Stomach smooth muscle (tissue), 2 donors: ENCODE data around the gene CUL2.
"Not testable (repeated sequence)": the region's sequence is repeated elsewhere in the genome, so short reads cannot be mapped to it uniquely, and the experiment has no call there.

ENCODE experiments used
- H3K27ac ChIP-seq: one replicate; pipeline ENCODE4 v1.7.0; 2013; ENCODE audit warnings: mild to moderate bottlenecking, low read length, inconsistent platforms
- H3K27me3 ChIP-seq, 2 donors: one replicate each; pipeline ENCODE4 v1.7.0; 2013; ENCODE audit warnings: low read length in 2 of 2; ENCODE audit not compliant: insufficient read depth in 2 of 2, control insufficient read depth in 1 of 2
- H3K36me3 ChIP-seq, 2 donors: one replicate each; pipeline ENCODE4 v1.7.0; 2013; ENCODE audit warnings: low read length in 2 of 2; ENCODE audit not compliant: control insufficient read depth in 2 of 2, insufficient read depth in 2 of 2
- H3K4me1 ChIP-seq: one replicate; pipeline ENCODE4 v1.7.0; 2013; ENCODE audit warnings: low read length; ENCODE audit not compliant: control insufficient read depth, insufficient read depth
- H3K4me3 ChIP-seq, 2 donors: one replicate each; pipeline ENCODE4 v1.7.0; 2013; ENCODE audit warnings: low read length in 2 of 2
- H3K9ac ChIP-seq, 2 donors: one replicate each; pipeline ENCODE4 v1.7.0; 2013; ENCODE audit warnings: low read length in 2 of 2, mild to moderate bottlenecking in 1 of 2
- H3K9me3 ChIP-seq, 2 donors: one replicate each; pipeline ENCODE4 v1.7.0; 2013; ENCODE audit warnings: low read length in 2 of 2; ENCODE audit not compliant: control insufficient read depth in 2 of 2
- donor health status: healthy.
- donor health status: Pancreatic carcinoma.

CUL2 gene

GRCh38 chr10:35050568-35050967 lies 39.6 kb downstream of the CUL2 start:
- H3K36me3 ChIP-seq, result peaks cover 3 to 19% of the 10 kb centered on the region in 2 donors
- no peak overlapping the region for H3K27ac ChIP-seq
- no peak overlapping the region for H3K9ac ChIP-seq
- H3K4me1 ChIP-seq, result no peaks in the 10 kb centered on the region
- no peak overlapping the region for H3K4me3 ChIP-seq
- no peaks in the 10 kb centered on the region for H3K27me3 ChIP-seq
- H3K9me3 ChIP-seq, result no peaks in the 10 kb centered on the region

GRCh38 chr10:35046074-35046473 lies 44.1 kb downstream of the CUL2 start:
- no peaks in the 10 kb centered on the region for H3K9me3 ChIP-seq
- no peak overlapping the region for H3K9ac ChIP-seq
- H3K27me3 ChIP-seq, result no peaks in the 10 kb centered on the region
- no peak overlapping the region for H3K27ac ChIP-seq
- H3K4me1 ChIP-seq, result no peaks in the 10 kb centered on the region
- no peak overlapping the region for H3K4me3 ChIP-seq
- H3K36me3 ChIP-seq, result peaks cover 14 to 26% of the 10 kb centered on the region in 2 donors

- H3K4me1 ChIP-seq, H3K9ac ChIP-seq, H3K27me3 ChIP-seq, H3K27ac ChIP-seq, H3K4me3 ChIP-seq, H3K9me3 ChIP-seq: not testable (repeated sequence)
- peaks cover 17 to 26% of the 10 kb centered on the region in 2 donors for H3K36me3 ChIP-seq
Observed at GRCh38 chr10:35045275-35045674, 44.9 kb downstream of the CUL2 start.

GRCh38 chr10:35043796-35044344 lies 46.3 kb downstream of the CUL2 start:
- Histone ChIP-seq H3K4me1 (no peaks in the 10 kb centered on the region), H3K27ac (no peak overlapping the region), H3K36me3 (peaks cover 17 to 21% of the 10 kb centered on the region in 2 donors), H3K27me3 (no peaks in the 10 kb centered on the region), H3K9ac (no peak overlapping the region), H3K9me3 (no peaks in the 10 kb centered on the region), H3K4me3 (no peak overlapping the region)

GRCh38 chr10:35042783-35043182 lies 47.4 kb downstream of the CUL2 start:
- Histone ChIP-seq H3K27me3 (no peaks in the 10 kb centered on the region), H3K36me3 (peaks cover 14 to 17% of the 10 kb centered on the region in 2 donors), H3K4me3 (no peak overlapping the region), H3K9ac (no peak overlapping the region), H3K9me3 (no peaks in the 10 kb centered on the region), H3K4me1 (no peaks in the 10 kb centered on the region), H3K27ac (no peak overlapping the region)

- Histone ChIP-seq H3K4me3 (no peak overlapping the region), H3K4me1 (no peaks in the 10 kb centered on the region), H3K36me3 (peaks cover 14 to 21% of the 10 kb centered on the region in 2 donors), H3K27ac (no peak overlapping the region), H3K9me3 (no peaks in the 10 kb centered on the region), H3K9ac (no peak overlapping the region), H3K27me3 (no peaks in the 10 kb centered on the region)
Observed at GRCh38 chr10:35041502-35041879, 48.6 kb downstream of the CUL2 start.

- Histone ChIP-seq H3K27me3 (no peaks in the 10 kb centered on the region), H3K36me3 (peaks cover 10 to 17% of the 10 kb centered on the region in 2 donors), H3K27ac (no peak overlapping the region), H3K9ac (no peak overlapping the region), H3K4me3 (no peak overlapping the region), H3K9me3 (no peaks in the 10 kb centered on the region), H3K4me1 (no peaks in the 10 kb centered on the region)
Observed at GRCh38 chr10:35040760-35041501, 49.2 kb downstream of the CUL2 start.

- Histone ChIP-seq H3K9ac (no peak overlapping the region), H3K4me1 (no peaks in the 10 kb centered on the region), H3K4me3 (no peak overlapping the region), H3K9me3 (no peaks in the 10 kb centered on the region), H3K36me3 (peaks cover 9 to 10% of the 10 kb centered on the region in 2 donors), H3K27me3 (no peaks in the 10 kb centered on the region), H3K27ac (no peak overlapping the region)
Observed at GRCh38 chr10:35037104-35037503, 53.0 kb downstream of the CUL2 start.

GRCh38 chr10:35035606-35036005 lies 54.5 kb downstream of the CUL2 start:
- Histone ChIP-seq H3K27ac (no peak overlapping the region), H3K9ac (no peak overlapping the region), H3K9me3 (no peaks in the 10 kb centered on the region), H3K4me3 (no peak overlapping the region), H3K4me1 (no peaks in the 10 kb centered on the region), H3K36me3 (peaks cover 8 to 9% of the 10 kb centered on the region in 2 donors), H3K27me3 (no peaks in the 10 kb centered on the region)

GRCh38 chr10:35027567-35027966 lies 62.6 kb downstream of the CUL2 start:
- no peak overlapping the region for H3K27ac ChIP-seq
- no peak overlapping the region for H3K9ac ChIP-seq
- H3K36me3 ChIP-seq, result peaks cover 8 to 15% of the 10 kb centered on the region in 2 donors
- no peaks in the 10 kb centered on the region for H3K4me1 ChIP-seq
- H3K4me3 ChIP-seq, result no peak overlapping the region
- no peaks in the 10 kb centered on the region for H3K27me3 ChIP-seq
- H3K9me3 ChIP-seq, result no peaks in the 10 kb centered on the region

GRCh38 chr10:35025916-35026315 lies 64.2 kb downstream of the CUL2 start:
- no peak overlapping the region for H3K27ac ChIP-seq
- no peaks in the 10 kb centered on the region for H3K27me3 ChIP-seq
- H3K9ac ChIP-seq, result no peak overlapping the region
- no peak overlapping the region for H3K4me3 ChIP-seq
- peaks cover 12 to 15% of the 10 kb centered on the region in 2 donors for H3K36me3 ChIP-seq
- H3K4me1 ChIP-seq, result no peaks in the 10 kb centered on the region
- no peaks in the 10 kb centered on the region for H3K9me3 ChIP-seq
